GM13976 (cell line): Measurements from ENCODE around the gene NEUROG3.

Experiments
- DNase-seq: peaks from one replicate; pipeline ENCODE4 v3.0.0; 2012; ENCODE audit warnings: low spot score
- CTCF ChIP-seq: IDR thresholded peaks from 2 replicates; pipeline ENCODE4 v1.5.1; 2012; ENCODE audit warnings: borderline replicate concordance, mild to moderate bottlenecking; ENCODE audit not compliant: insufficient read depth; ENCODE audit errors: extremely low read depth, missing control alignments, control extremely low read depth
- in situ Hi-C: fragments of 300-500 bp; cut with MboI; formaldehyde crosslinking; loops from one replicate; pipeline ENCODE4 v1.12.0; 2022; ENCODE audit warnings: low sequenced_read_pairs, mixed read lengths, inconsistent platforms; ENCODE audit not compliant: unreplicated experiment

The NEUROG3 gene

GRCh38 chr10:69567920-69568319, 5.3 kb downstream of the NEUROG3 start:
- in situ Hi-C loops, result no loop called here
- DNase-seq, result peak; percentile 64
- TF ChIP-seq CTCF, result no peak

GRCh38 chr10:69562731-69563254, 10.4 kb downstream of the NEUROG3 start:
- no peak for DNase-seq
- no peak for TF ChIP-seq CTCF
- in situ Hi-C loops, result no loop called here

GRCh38 chr10:69559525-69559924, 13.7 kb downstream of the NEUROG3 start:
- DNase-seq, result no peak
- TF ChIP-seq CTCF, result no peak
- in situ Hi-C loops, result no loop called here

GRCh38 chr10:69558559-69558958, 14.7 kb downstream of the NEUROG3 start:
- in situ Hi-C loops, result no loop called here
- no peak for TF ChIP-seq CTCF
- no peak for DNase-seq

- no peak for TF ChIP-seq CTCF
- in situ Hi-C loops, result no loop called here
- DNase-seq, result no peak
These were observed 18.6 kb downstream of the NEUROG3 start for GRCh38 chr10:69554611-69555010.

GRCh38 chr10:69553328-69553727, 19.9 kb downstream of the NEUROG3 start:
- no peak for DNase-seq
- no peak for TF ChIP-seq CTCF
- in situ Hi-C loops, result no loop called here

- in situ Hi-C loops, result no loop called here
- TF ChIP-seq CTCF, result no peak
- DNase-seq, result no peak
These were observed 21.0 kb downstream of the NEUROG3 start for GRCh38 chr10:69552268-69552667.
